HepG2 (cell line): ENCODE measurements around the gene GATA5. TPM values are rescaled to one million over a fixed set of nuclear protein-coding genes. Genes with fewer than 3 reads are reported as not detected.

ENCODE experiments used
- ATAC-seq: fragments of 200-7000 bp; cut with Tn5 transposase; 3 replicates; pipeline ENCODE4 v1.9.1; 2020; ENCODE audit warnings: mild to moderate bottlenecking, moderate library complexity
- BruUV-seq: library from RNA; stranded (reverse); fragments of 400-500 nt; replicated peaks from 2 replicates; lab custom pipeline; 2021; lab: Mats Ljungman, UMichigan
- CTCF ChIA-PET: fragments of 300-600 bp; formaldehyde crosslinking; extraction: SDS; loops from one replicate; lab custom pipeline; 2021; ENCODE audit warnings: low total read pairs, inconsistent platforms, low intra/inter-chr PET ratio; lab: Yijun Ruan, JAX
- POLR2A ChIA-PET: fragments of 350-600 bp; sonication (Branson Sonifier 250); formaldehyde crosslinking; loops from one replicate; lab custom pipeline; 2020; ENCODE audit warnings: antibody characterized with exemption, inconsistent platforms; lab: Yijun Ruan, JAX
- DNase-seq: peaks from one replicate; pipeline ENCODE4 v3.0.0-alpha.2; 2015; ENCODE audit warnings: low spot score
- FAIRE-seq: peaks from 3 replicates; lab custom pipeline; 2011; peaks lifted over from hg19 to GRCh38; lab: Jason Lieb, UNC
- H2AFZ ChIP-seq: one replicate; pipeline ENCODE4 v1.6.1; 2011; ENCODE audit warnings: low read length, inconsistent platforms
- H3K27ac ChIP-seq: fragments of 300-600 bp; 3 replicates; pipeline ENCODE4 v1.8.0; 2011; ENCODE audit warnings: mixed run types, mild to moderate bottlenecking, mixed read lengths, low read length, inconsistent platforms; ENCODE audit not compliant: insufficient read depth; ENCODE audit errors: extremely low read length
- H3K27me3 ChIP-seq, 2 experiments: fragments of 200-600 bp in 1 of 2; 2 replicates in 1 of 2; 3 replicates in 1 of 2; pipeline versions ENCODE4 v1.6.0 to v1.8.0; 2011; ENCODE audit warnings: low read length in 2 of 2, mild to moderate bottlenecking in 2 of 2, moderate library complexity in 2 of 2, inconsistent platforms in 1 of 2; ENCODE audit not compliant: insufficient read depth in 2 of 2, control insufficient read depth in 1 of 2
- H3K36me3 ChIP-seq, 2 experiments: fragments of 200-600 bp in 1 of 2; replicated peaks in 1 of 2; 2 replicates in 1 of 2; 3 replicates in 1 of 2; pipeline versions ENCODE4 v1.5.1 to v1.8.0; 2011; ENCODE audit warnings: low read length in 2 of 2, inconsistent platforms in 1 of 2; ENCODE audit not compliant: insufficient read depth in 2 of 2, control insufficient read depth in 1 of 2
- H3K4me1 ChIP-seq: 2 replicates; pipeline ENCODE4 v1.5.1; 2012; ENCODE audit warnings: low read length, inconsistent platforms; ENCODE audit not compliant: insufficient read depth
- H3K4me2 ChIP-seq: 2 replicates; pipeline ENCODE4 v1.6.0; 2011; ENCODE audit warnings: low read depth, low read length, inconsistent platforms
- H3K4me3 ChIP-seq, 3 experiments: fragments of 200-600 bp in 1 of 3; sonication (generic), shearing (Covaris generic) in 1 of 3; replicated peaks in 1 of 3; 2 replicates each; pipeline ENCODE4 v1.5.1; 2011 to 2016; ENCODE audit warnings: low read length in 3 of 3, inconsistent platforms in 2 of 3, low read depth in 2 of 3, mild to moderate bottlenecking in 2 of 3, control low read depth in 1 of 3, mixed read lengths in 1 of 3; ENCODE audit not compliant: insufficient read depth in 1 of 3
- H3K79me2 ChIP-seq: one replicate; pipeline ENCODE4 v1.6.1; 2011; ENCODE audit warnings: low read length, inconsistent platforms; ENCODE audit not compliant: insufficient read depth
- H3K9ac ChIP-seq: 2 replicates; pipeline ENCODE4 v1.6.0; 2011; ENCODE audit warnings: mild to moderate bottlenecking, low read depth, low read length, inconsistent platforms; ENCODE audit not compliant: insufficient read depth
- H3K9me3 ChIP-seq: 2 replicates; pipeline ENCODE4 v1.5.1; 2012; ENCODE audit warnings: mild to moderate bottlenecking, low read length
- H4K20me1 ChIP-seq: 2 replicates; pipeline ENCODE4 v1.6.0; 2011; ENCODE audit warnings: inconsistent platforms, mild to moderate bottlenecking, low read length, moderate library complexity; ENCODE audit not compliant: insufficient read depth
- ATRX ChIP-seq: sonication (generic); formaldehyde crosslinking; IDR thresholded peaks from 2 replicates; pipeline ENCODE4 v1.4.0; 2020; ENCODE audit warnings: missing genetic modification reagents, borderline replicate concordance
- HIC2 ChIP-seq: sonication (generic); formaldehyde crosslinking; IDR thresholded peaks from 2 replicates; pipeline ENCODE4 v1.9.0; 2022; ENCODE audit warnings: low read depth, missing genetic modification reagents
- HNRNPL ChIP-seq: fragments of 200-400 bp; formaldehyde crosslinking; IDR thresholded peaks from 2 replicates; pipeline ENCODE4 v1.6.1; 2017; ENCODE audit warnings: mild to moderate bottlenecking, low read depth, low read length
- LCORL ChIP-seq, 2 experiments: fragments of 450-650 bp in 1 of 2; sonication (generic) in 1 of 2; formaldehyde crosslinking in 1 of 2; IDR thresholded peaks; 2 replicates each; pipeline versions ENCODE4 v1.5.0 to v1.6.1; 2017 to 2020; ENCODE audit warnings: antibody characterized with exemption in 1 of 2, missing genetic modification reagents in 1 of 2
- MXD1 ChIP-seq: sonication (generic); formaldehyde crosslinking; IDR thresholded peaks from 2 replicates; pipeline ENCODE4 v1.4.0; 2020; ENCODE audit warnings: mild to moderate bottlenecking, missing genetic modification reagents
- RELA ChIP-seq: sonication (generic); formaldehyde crosslinking; IDR thresholded peaks from 2 replicates; pipeline ENCODE4 v1.4.0; 2020; ENCODE audit warnings: missing genetic modification reagents
- RXRA ChIP-seq: sonication (generic); formaldehyde crosslinking; IDR thresholded peaks from 2 replicates; pipeline ENCODE4 v1.5.1; 2020; ENCODE audit warnings: missing genetic modification reagents
- SALL1 ChIP-seq: sonication (generic); formaldehyde crosslinking; IDR thresholded peaks from 2 replicates; pipeline ENCODE4 v1.8.0; 2022; ENCODE audit warnings: mild to moderate bottlenecking, missing genetic modification reagents
- SNAI1 ChIP-seq: sonication (generic); formaldehyde crosslinking; IDR thresholded peaks from 2 replicates; pipeline ENCODE4 v1.5.0; 2020; ENCODE audit warnings: mild to moderate bottlenecking, missing genetic modification reagents, borderline replicate concordance
- XRCC5 ChIP-seq: fragments of 200-400 bp; formaldehyde crosslinking; optimal IDR thresholded peaks from 2 replicates; pipeline ENCODE3; 2017; ENCODE audit warnings: mild to moderate bottlenecking, low read length
- ZBTB33 ChIP-seq: sonication (generic); formaldehyde crosslinking; IDR thresholded peaks from 2 replicates; pipeline ENCODE4 v1.4.0; 2020; ENCODE audit warnings: missing genetic modification reagents
- ZBTB7A ChIP-seq: sonication (generic); formaldehyde crosslinking; IDR thresholded peaks from 2 replicates; pipeline ENCODE4 v1.8.0; 2022; ENCODE audit warnings: mild to moderate bottlenecking, missing genetic modification reagents
- ZIK1 ChIP-seq: sonication (generic); formaldehyde crosslinking; IDR thresholded peaks from 2 replicates; pipeline ENCODE4 v1.5.0; 2020; ENCODE audit warnings: mild to moderate bottlenecking, low read depth, missing genetic modification reagents, borderline replicate concordance
- ZNF282 ChIP-seq: fragments of 450-650 bp; IDR thresholded peaks from 2 replicates; pipeline ENCODE4 v1.6.1; 2018; ENCODE audit not compliant: partially characterized antibody
- ZNF564 ChIP-seq: sonication (generic); formaldehyde crosslinking; IDR thresholded peaks from 2 replicates; pipeline ENCODE4 v1.8.1; 2023; ENCODE audit warnings: mild to moderate bottlenecking, missing genetic modification reagents
- ZNF768 ChIP-seq: sonication (generic); formaldehyde crosslinking; IDR thresholded peaks from 2 replicates; pipeline ENCODE4 v1.4.0; 2020; ENCODE audit warnings: missing genetic modification reagents
- ZNF772 ChIP-seq: sonication (generic); formaldehyde crosslinking; IDR thresholded peaks from 2 replicates; pipeline ENCODE4 v1.5.0; 2020; ENCODE audit warnings: mild to moderate bottlenecking, missing genetic modification reagents
- WGBS: methylation state at CpG from one replicate; pipeline ENCODE4 v1.1.6; 2017; ENCODE audit warnings: low lambda C conversion rate; 5-methylcytosine and 5-hydroxymethylcytosine counted together
- in situ Hi-C: cut with HindIII; loops from 2 replicates; pipeline ENCODE4 v1.10.0; 2017; ENCODE audit warnings: low pct_unique_long_range_greater_than_20kb; ENCODE audit not compliant: extremely low pct_ligation_motif_present
- intact Hi-C: fragments of 100-400 bp; cut with micrococcal nuclease; formaldehyde crosslinking; loops from one replicate; pipeline ENCODE4 v1.10.0; 2022; ENCODE audit not compliant: unreplicated experiment
- polyA plus RNA-seq, 8 experiments: library from polyadenylated mRNA; depleted of rRNA in 3 of 8; stranded (reverse) in 7 of 8; unstranded in 1 of 8; fragments of >200 nt; fragmentation: Illumina TruSeq in 4 of 8; extraction: Trizol in 4 of 8; gene quantifications; 2 replicates each; pipeline versions ENCODE4 v1.2.1 to v1.2.3, GENCODE V29; 2011 to 2016; ENCODE audit warnings: low read depth in 4 of 8, missing spikeins in 1 of 8, mixed read lengths in 1 of 8; ENCODE audit not compliant: insufficient read depth in 1 of 8
- total RNA-seq, 5 experiments: library from RNA; depleted of rRNA; stranded (reverse); fragments of >200 nt; fragmentation: Illumina TruSeq; extraction: Trizol; gene quantifications; 2 replicates each; pipeline ENCODE4 v1.2.3, GENCODE V29; 2016; ENCODE audit warnings: low read depth in 1 of 5

GATA5 gene
- total and polyA plus RNA-seq, 2 of the 13 experiments (the other 11 are each of a cell fraction or from before 2014, with no cell fraction given): 0.12 to 0.20 TPM

- Histone ChIP-seq H3K4me2 (no peak overlapping the region), H4K20me1 (no peaks in the 10 kb centered on the region), H3K9ac (no peak overlapping the region), H3K4me3 (no peak overlapping the region), H3K79me2 (no peaks in the 10 kb centered on the region), H3K27me3 (peaks cover 13 to 52% of the 10 kb centered on the region in 2 experiments; a peak in 4 of 5 replicates), H3K27ac (no peak overlapping the region), H3K36me3 (no peaks in the 10 kb centered on the region), H3K4me1 (peaks cover 47% of the 10 kb centered on the region), H2AFZ (no peak overlapping the region), H3K9me3 (no peaks in the 10 kb centered on the region)
- no peak for FAIRE-seq
- POLR2A ChIA-PET: interaction anchor here (0.6 kb wide), 1 partner anchor 409 kb away, joined by 3 read pairs; no protein-coding TSS in a partner anchor
- in situ Hi-C loops: loop anchor here (5.0 kb wide), 1 partner anchor 78 kb away; no protein-coding TSS in a partner anchor
- peak; percentile 46 for ATAC-seq
- no peak for DNase-seq
- intact Hi-C loops: loop anchor here (5.0 kb wide), 2 partner anchors 73 to 203 kb away; no protein-coding TSS in a partner anchor
- 34% methylated on average over 13 of the region's 22 CpGs for WGBS
- CTCF ChIA-PET: no interaction called here
- BruUV-seq: no TSS peak
- 0 out of 2 replicates have a peak, but pooled peaks have one; percentile 63 for TF ChIP-seq ZNF772 (CRISPR knock-in tag)
- TF ChIP-seq RELA: peak; percentile 35; the same call in 1 of the 2 replicates
- TF ChIP-seq MXD1 (CRISPR knock-in tag): peak; percentile 40; the same call in 1 of the 2 replicates
- 0 out of 2 replicates have a peak, but pooled peaks have one; percentile 25 for TF ChIP-seq SNAI1 (CRISPR knock-in tag)
- no peak for TF ChIP-seq ZNF282
- TF ChIP-seq LCORL (IDR thresholded peaks at IDR 0.05): no peak
- no peak for TF ChIP-seq LCORL (CRISPR knock-in tag; IDR thresholded peaks at IDR 0.05)
- 0 out of 2 replicates have a peak, but pooled peaks have one; percentile 11 for TF ChIP-seq ZNF768 (CRISPR knock-in tag)
- TF ChIP-seq ZNF564: 0 out of 2 replicates have a peak, but pooled peaks have one; percentile 28
- no peak for TF ChIP-seq SALL1 (CRISPR knock-in tag)
- TF ChIP-seq ATRX (CRISPR knock-in tag): no peak
- TF ChIP-seq RXRA (CRISPR knock-in tag): 0 out of 2 replicates have a peak, but pooled peaks have one; percentile 10
- TF ChIP-seq HNRNPL: peak; percentile 94
- TF ChIP-seq HIC2 (CRISPR knock-in tag): peak; percentile 62; the same call in 1 of the 2 replicates
- peak; percentile 33; the same call in 1 of the 2 replicates for TF ChIP-seq ZBTB7A (CRISPR knock-in tag)
- 0 out of 2 replicates have a peak, but pooled peaks have one; percentile 27 for TF ChIP-seq ZIK1 (CRISPR knock-in tag)
- TF ChIP-seq XRCC5: peak; percentile 60
- TF ChIP-seq ZBTB33 (CRISPR knock-in tag): peak; percentile 59; the same call in 1 of the 2 replicates
Observed at GRCh38 chr20:62413896-62414481, 61.8 kb downstream of the GATA5 start.
